Glomerular visceral epithelial cell (primary cell): ENCODE data around the gene CXCL14.
"Not testable (repeated sequence)": the region's sequence is repeated elsewhere in the genome, so short reads cannot be mapped to it uniquely, and the experiment has no call there.

Experiments used
- DNase-seq: peaks from one replicate; pipeline ENCODE4 v3.0.0-alpha.2; 2016; ENCODE audit errors: extremely low spot score

The CXCL14 gene

GRCh38 chr5:135543485-135544304, 35.1 kb downstream of the CXCL14 start:
- DNase-seq, result no peak

- DNase-seq, result no peak
These were observed 35.7 kb downstream of the CXCL14 start for GRCh38 chr5:135543001-135543484.

GRCh38 chr5:135541807-135542502, 36.8 kb downstream of the CXCL14 start:
- DNase-seq, result no peak

- no peak for DNase-seq
These were observed 39.3 kb downstream of the CXCL14 start for GRCh38 chr5:135539430-135540005.

- no peak for DNase-seq
These were observed 40.5 kb downstream of the CXCL14 start for GRCh38 chr5:135538261-135538660.

DNA sequence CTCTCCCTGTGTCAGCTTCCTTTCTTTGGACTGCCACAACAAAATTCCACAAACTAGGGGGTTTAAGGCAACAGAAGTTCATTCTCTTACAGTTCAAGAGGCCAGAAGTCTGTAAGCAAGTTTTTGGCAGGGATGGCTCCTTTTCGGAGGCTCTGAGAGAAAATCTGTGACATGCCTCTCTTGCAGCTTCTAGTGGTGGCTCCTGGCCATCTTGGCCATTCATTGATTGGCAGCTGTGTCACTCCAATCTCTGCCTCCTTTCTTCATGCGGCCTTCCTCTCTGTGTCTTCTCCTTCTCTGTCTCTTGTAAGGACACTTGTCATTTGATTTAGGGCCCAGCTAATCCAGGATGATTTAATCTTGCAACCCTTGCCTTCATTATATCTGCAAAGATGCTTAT, 41.0 kb downstream of the CXCL14 start:
- DNase-seq, result no peak

DNA sequence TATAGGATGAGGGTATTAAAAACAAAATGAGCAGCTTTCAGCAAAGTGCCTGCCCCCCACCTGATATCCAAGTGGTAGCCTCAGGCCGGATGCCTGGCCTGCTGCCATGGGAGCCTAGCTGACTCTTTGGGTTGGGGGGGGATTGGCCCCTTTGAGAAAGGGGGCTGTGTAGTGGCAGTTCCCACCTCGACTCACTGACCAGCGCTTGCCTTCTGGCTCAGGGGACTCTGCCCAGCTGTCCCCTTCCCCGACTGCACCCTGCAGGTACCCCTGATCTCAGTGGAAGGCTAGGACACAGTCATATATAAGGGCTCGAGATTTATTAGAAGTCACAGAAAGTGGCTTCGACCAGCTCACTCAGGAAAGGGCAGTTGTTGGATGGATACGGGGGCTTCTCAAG, 41.5 kb downstream of the CXCL14 start:
- DNase-seq, result no peak

- DNase-seq, result no peak
These were observed 42.7 kb downstream of the CXCL14 start, which contains the start of gene NEUROG1 for GRCh38 chr5:135535820-135536801. NEUROG1 (minus strand) TSS chr5:135535964; CDS start chr5:135535690, 274 bp downstream.

DNA sequence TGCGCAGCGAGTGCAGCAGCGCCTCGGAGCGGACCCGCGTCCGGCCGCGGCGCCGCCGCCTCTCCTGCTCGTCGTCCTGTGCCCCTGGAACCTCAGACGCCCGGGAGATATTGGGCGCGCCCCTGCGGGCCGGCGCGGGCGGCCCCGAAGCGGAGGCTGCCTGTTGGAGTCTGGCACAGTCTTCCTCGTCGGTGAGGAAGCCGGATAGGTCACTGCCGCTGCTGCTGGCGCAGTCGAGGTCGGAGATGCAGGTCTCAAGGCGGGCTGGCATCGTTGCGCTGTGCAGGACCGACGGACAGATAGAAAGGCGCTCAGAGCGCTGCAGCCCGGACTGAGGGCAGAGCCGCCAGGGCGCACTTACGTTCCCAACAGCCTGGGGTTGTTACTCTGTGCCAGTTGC, 43.4 kb downstream of the CXCL14 start:
- DNase-seq, result no peak

GRCh38 chr5:135534609-135535419, 44.0 kb downstream of the CXCL14 start:
- no peak for DNase-seq

- DNase-seq, result no peak
These were observed 45.0 kb downstream of the CXCL14 start for GRCh38 chr5:135533794-135534193.

DNA sequence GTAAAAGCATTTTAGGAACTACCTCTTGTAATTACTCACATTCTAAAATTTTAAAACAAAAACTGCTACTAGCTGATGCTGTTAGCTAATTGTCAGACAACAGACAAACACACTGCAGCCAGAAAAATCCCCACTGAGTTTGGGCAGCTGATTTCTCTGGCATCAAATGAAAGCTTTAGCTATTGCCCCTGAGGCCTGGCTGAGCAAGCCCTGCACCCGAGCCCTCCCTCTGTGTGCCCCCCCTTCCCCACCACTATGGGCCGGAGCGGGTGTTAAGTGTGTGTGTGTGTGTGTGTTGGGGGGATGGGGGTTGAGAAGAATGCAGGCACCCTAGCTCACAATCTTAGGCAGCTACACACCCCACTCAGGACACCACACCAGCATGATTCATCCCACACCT, 45.5 kb downstream of the CXCL14 start:
- DNase-seq, result no peak

- DNase-seq, result not testable (repeated sequence)
These were observed 49.2 kb downstream of the CXCL14 start for GRCh38 chr5:135529576-135529975.

DNA sequence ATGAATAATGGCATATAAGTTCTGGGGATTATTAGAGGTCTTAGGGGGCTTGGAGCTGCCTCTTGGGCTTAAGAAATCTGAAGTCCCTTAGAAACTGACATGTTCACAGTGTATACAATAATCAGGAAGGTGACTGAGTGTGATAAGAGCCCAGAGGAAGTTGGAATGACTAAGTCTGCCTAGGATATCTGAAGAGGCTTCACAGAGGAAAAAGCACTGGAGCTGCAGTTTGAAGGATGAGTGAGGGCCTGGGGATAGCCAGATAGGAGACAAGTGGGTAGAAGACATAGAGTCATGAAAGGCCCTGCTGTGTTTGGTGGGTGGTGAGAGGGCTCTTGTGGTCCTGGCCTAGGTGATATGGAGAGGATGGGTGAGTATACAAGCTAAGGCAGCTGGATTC, 51.9 kb downstream of the CXCL14 start:
- no peak for DNase-seq

DNA sequence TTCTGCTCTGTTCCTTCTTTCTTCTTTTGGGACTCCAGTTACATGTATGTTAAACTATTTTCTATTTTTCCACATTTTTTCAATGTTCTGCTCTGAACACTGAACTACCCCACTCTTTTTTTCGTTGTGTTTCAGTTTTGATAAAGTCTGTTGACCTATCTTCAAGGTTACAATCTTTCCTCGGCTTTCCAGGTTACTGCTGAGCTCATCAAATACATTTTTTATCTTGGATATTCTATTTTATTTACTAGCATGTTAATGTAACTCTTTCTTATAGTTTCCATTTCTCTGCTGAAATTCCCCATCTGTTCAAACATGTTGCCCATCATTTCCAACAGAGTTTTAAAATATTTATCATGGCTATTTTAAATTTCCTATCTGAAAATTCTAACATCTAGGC, 56.8 kb downstream of the CXCL14 start:
- DNase-seq, result no peak
